HepG2 (cell line): ENCODE data around the gene RUSF1. TPM values are rescaled to one million over a fixed set of nuclear protein-coding genes. Genes with fewer than 3 reads are reported as not detected.

Source experiments
- BATF2 ChIP-seq: sonication (generic); formaldehyde crosslinking; IDR thresholded peaks from 2 replicates; pipeline ENCODE4 v1.8.0; 2022; ENCODE audit warnings: mild to moderate bottlenecking, missing genetic modification reagents, moderate library complexity
- IRX3 ChIP-seq: sonication (generic); formaldehyde crosslinking; IDR thresholded peaks from 2 replicates; pipeline ENCODE4 v1.8.1; 2023; ENCODE audit warnings: mild to moderate bottlenecking, low read depth, missing genetic modification reagents, borderline replicate concordance
- KDM4B ChIP-seq: sonication (generic); formaldehyde crosslinking; IDR thresholded peaks from 2 replicates; pipeline ENCODE4 v1.4.0; 2020; ENCODE audit warnings: missing genetic modification reagents
- MYC ChIP-seq: sonication (generic); formaldehyde crosslinking; IDR thresholded peaks from 2 replicates; pipeline ENCODE4 v1.9.0; 2021; ENCODE audit warnings: missing genetic modification reagents, borderline replicate concordance
- RAD51 ChIP-seq: fragments of 450-650 bp; IDR thresholded peaks from 2 replicates; pipeline ENCODE4 v1.6.1; 2016; ENCODE audit warnings: borderline replicate concordance
- RARA ChIP-seq: IDR thresholded peaks from 2 replicates; pipeline ENCODE4 v1.6.1; 2016; ENCODE audit warnings: missing genetic modification reagents, missing compliant biosample characterization
- RERE ChIP-seq: IDR thresholded peaks from 2 replicates; pipeline ENCODE4 v1.6.1; 2016; ENCODE audit warnings: low read depth, missing genetic modification reagents, missing compliant biosample characterization
- REST ChIP-seq, 2 experiments: IDR thresholded peaks; 2 replicates each; pipeline ENCODE4 v1.6.1; 2011 to 2012; ENCODE audit warnings: low read length in 2 of 2, borderline replicate concordance in 1 of 2, low read depth in 1 of 2, mild to moderate bottlenecking in 1 of 2, moderate library complexity in 1 of 2
- RFXAP ChIP-seq: sonication (generic); formaldehyde crosslinking; IDR thresholded peaks from 2 replicates; pipeline ENCODE4 v1.4.0; 2020; ENCODE audit warnings: missing genetic modification reagents, borderline replicate concordance
- SMC3 ChIP-seq: IDR thresholded peaks from 2 replicates; pipeline ENCODE4 v1.6.1; 2011; ENCODE audit warnings: low read length, improper control_type of control experiment
- ZBTB39 ChIP-seq: sonication (generic); formaldehyde crosslinking; IDR thresholded peaks from 2 replicates; pipeline ENCODE4 v1.5.0; 2020; ENCODE audit warnings: missing genetic modification reagents
- ZNF317 ChIP-seq: sonication (generic); formaldehyde crosslinking; IDR thresholded peaks from 2 replicates; pipeline ENCODE4 v1.5.0; 2020; ENCODE audit warnings: mild to moderate bottlenecking, missing genetic modification reagents
- ZNF546 ChIP-seq: sonication (generic); formaldehyde crosslinking; conservative IDR thresholded peaks from 2 replicates; pipeline ENCODE4 v1.8.1; 2023; ENCODE audit warnings: mild to moderate bottlenecking, missing genetic modification reagents
- ZNF552 ChIP-seq: sonication (generic); formaldehyde crosslinking; IDR thresholded peaks from 2 replicates; pipeline ENCODE4 v1.9.0; 2022; ENCODE audit warnings: missing genetic modification reagents, mild to moderate bottlenecking, borderline replicate concordance
- ZNF570 ChIP-seq: sonication (generic); formaldehyde crosslinking; IDR thresholded peaks from 2 replicates; pipeline ENCODE4 v1.4.0; 2020; ENCODE audit warnings: mild to moderate bottlenecking, missing genetic modification reagents, borderline replicate concordance
- ZSCAN21 ChIP-seq: sonication (generic); formaldehyde crosslinking; IDR thresholded peaks from 2 replicates; pipeline ENCODE4 v1.8.0; 2022; ENCODE audit warnings: mild to moderate bottlenecking, missing genetic modification reagents, moderate library complexity, borderline replicate concordance
- polyA plus RNA-seq, 8 experiments: library from polyadenylated mRNA; depleted of rRNA in 3 of 8; stranded (reverse) in 7 of 8; unstranded in 1 of 8; fragments of >200 nt; fragmentation: Illumina TruSeq in 4 of 8; extraction: Trizol in 4 of 8; gene quantifications; 2 replicates each; pipeline versions ENCODE4 v1.2.1 to v1.2.3, GENCODE V29; 2011 to 2016; ENCODE audit warnings: low read depth in 4 of 8, missing spikeins in 1 of 8, mixed read lengths in 1 of 8; ENCODE audit not compliant: insufficient read depth in 1 of 8
- total RNA-seq, 5 experiments: library from RNA; depleted of rRNA; stranded (reverse); fragments of >200 nt; fragmentation: Illumina TruSeq; extraction: Trizol; gene quantifications; 2 replicates each; pipeline ENCODE4 v1.2.3, GENCODE V29; 2016; ENCODE audit warnings: low read depth in 1 of 5

The RUSF1 gene
- total and polyA plus RNA-seq, 2 of the 13 experiments (the other 11 are each of a cell fraction or from before 2014, with no cell fraction given), result 40.8 to 50.2 TPM

GRCh38 chr16:31458844-31459686 is 49.1 kb downstream of the RUSF1 start, which contains the start of gene ARMC5 (continued):
- TF ChIP-seq RERE (CRISPR knock-in tag) (0 out of 2 replicates have a peak, but pooled peaks have one; percentile 4), IRX3 (CRISPR knock-in tag) (peak; percentile 79; the same call in 1 of the 2 replicates), ZNF552 (CRISPR knock-in tag) (peak; percentile 94), REST (IDR thresholded peaks at IDR 0.05; ENCODE audit: borderline replicate concordance in 1 of 2, low read depth in 1 of 2, low read length in 2 of 2) (peak in 1 of 2 experiments; percentile 56; a peak in 1 of 4 replicates), ZBTB39 (CRISPR knock-in tag) (peak; percentile 73), ZNF546 (CRISPR knock-in tag) (peak; percentile 87; the same call in 1 of the 2 replicates), RAD51 (no peak), BATF2 (CRISPR knock-in tag) (no peak), SMC3 (no peak), MYC (peak; percentile 99), KDM4B (CRISPR knock-in tag) (peak; percentile 89), RFXAP (CRISPR knock-in tag) (peak; percentile 81; the same call in 1 of the 2 replicates), ZNF317 (CRISPR knock-in tag) (peak; percentile 87; the same call in 1 of the 2 replicates), ZSCAN21 (peak; percentile 94), ZNF570 (CRISPR knock-in tag) (peak; percentile 80; the same call in 1 of the 2 replicates), RARA (peak; percentile 66; the same call in 1 of the 2 replicates)
